HG03135 (cell line): ENCODE measurements around the gene NBPF3.
"Not testable (repeated sequence)": the region's sequence is repeated elsewhere in the genome, so short reads cannot be mapped to it uniquely, and the experiment has no call there.

Experiments
- ATAC-seq: cut with Tn5 transposase; IDR thresholded peaks from one replicate; pipeline ENCODE4 v1.9.1; 2021; ENCODE audit warnings: mild to moderate bottlenecking, moderate library complexity; ENCODE audit not compliant: unreplicated experiment

The NBPF3 gene

GRCh38 chr1:21439721-21440629, at the start of gene NBPF3:
TSS of gene NBPF3 (plus strand) at chr1:21440137. CDS start at chr1:21445087, 4,950 bp downstream.
- ATAC-seq = peak; percentile 92

GRCh38 chr1:21391497-21391896, 48.4 kb upstream of the NBPF3 start:
- ATAC-seq = no peak

- no peak for ATAC-seq
These were observed 47.2 kb upstream of the NBPF3 start for GRCh38 chr1:21392587-21393263.

GRCh38 chr1:21396516-21396915, 43.4 kb upstream of the NBPF3 start:
- no peak for ATAC-seq

- no peak for ATAC-seq
These were observed 42.1 kb upstream of the NBPF3 start for GRCh38 chr1:21397813-21398188.

- ATAC-seq = not testable (repeated sequence)
These were observed 38.1 kb upstream of the NBPF3 start for GRCh38 chr1:21401726-21402346.

- no peak for ATAC-seq
These were observed 33.3 kb upstream of the NBPF3 start for GRCh38 chr1:21406659-21407058.

- not testable (repeated sequence) for ATAC-seq
These were observed 30.0 kb upstream of the NBPF3 start for GRCh38 chr1:21409897-21410296.

- no peak for ATAC-seq
These were observed 25.9 kb upstream of the NBPF3 start for GRCh38 chr1:21414015-21414414.

- not testable (repeated sequence) for ATAC-seq
These were observed 19.6 kb upstream of the NBPF3 start for GRCh38 chr1:21420378-21420777.

- ATAC-seq = not testable (repeated sequence)
These were observed 18.6 kb upstream of the NBPF3 start for GRCh38 chr1:21421307-21421706.

- not testable (repeated sequence) for ATAC-seq
These were observed 12.0 kb upstream of the NBPF3 start for GRCh38 chr1:21427798-21428480.

- ATAC-seq = not testable (repeated sequence)
These were observed 11.4 kb upstream of the NBPF3 start for GRCh38 chr1:21428481-21429073.

GRCh38 chr1:21429210-21429609, 10.7 kb upstream of the NBPF3 start:
- ATAC-seq = not testable (repeated sequence)

GRCh38 chr1:21430875-21431274, 9.1 kb upstream of the NBPF3 start:
- not testable (repeated sequence) for ATAC-seq

GRCh38 chr1:21434394-21434793, 5.5 kb upstream of the NBPF3 start:
- ATAC-seq = no peak

GRCh38 chr1:21435646-21436487, 4.1 kb upstream of the NBPF3 start:
- ATAC-seq = no peak

GRCh38 chr1:21436488-21437340, 3.2 kb upstream of the NBPF3 start:
- ATAC-seq = no peak

- no peak for ATAC-seq
These were observed 2.6 kb upstream of the NBPF3 start for GRCh38 chr1:21437341-21437640.
